ENCODE results near the gene SMIM1. TPM values are rescaled to one million over a fixed set of nuclear protein-coding genes. Genes with fewer than 3 reads are reported as not detected.

The SMIM1 gene
- total and polyA plus RNA-seq, 2 experiments from 2014 or later, result 3.2 to 7.2 TPM

DNA sequence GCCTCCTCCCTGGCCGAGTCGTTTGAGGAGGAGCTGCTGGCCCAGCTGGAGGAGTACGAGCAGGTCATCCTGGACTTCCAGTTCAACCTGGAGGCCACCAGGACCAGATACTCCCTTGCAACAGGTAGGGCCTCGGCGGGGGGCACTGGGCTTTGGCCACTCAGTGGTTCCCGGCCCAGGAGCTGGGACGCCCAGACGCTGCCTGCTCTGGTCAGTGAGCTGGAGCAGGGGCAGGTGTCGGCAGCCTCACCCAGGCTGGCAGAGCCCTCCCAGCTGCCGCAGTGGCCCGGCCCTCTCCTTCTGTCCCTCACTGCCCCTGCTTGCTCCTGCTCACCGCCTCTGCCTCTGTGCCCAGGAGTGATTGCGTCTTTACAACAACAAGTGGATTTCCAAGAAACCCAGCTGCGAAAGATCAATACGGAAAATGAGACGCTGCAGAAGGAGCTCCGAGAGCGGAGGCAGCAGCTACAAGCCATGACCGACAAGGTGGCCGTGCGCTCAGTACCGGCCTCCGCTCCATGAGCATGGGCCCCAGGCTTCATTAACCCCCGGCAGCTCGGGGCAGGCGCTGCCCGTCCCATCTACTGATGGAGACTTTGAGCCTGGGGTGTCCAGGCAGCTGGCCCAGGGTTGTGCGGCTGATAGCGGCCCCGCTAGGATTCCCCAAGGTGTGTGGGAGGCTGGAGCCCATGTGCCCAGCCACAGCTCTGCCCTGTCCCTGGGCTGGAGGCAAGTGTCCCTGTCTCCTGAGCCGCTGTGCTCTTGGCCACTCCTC is 9.0 kb upstream of the SMIM1 start:
- peaks cover 7% of the 10 kb centered on the region for H3K27me3 Mint-ChIP-seq (ENCODE audit: insufficient read depth, low read depth, poor library complexity)
- H3K27ac ChIP-seq (ENCODE audit: low read depth), result no peak overlapping the region
- H2AFZ ChIP-seq, result no peak overlapping the region
- peaks cover 22% of the 10 kb centered on the region for H3K9me3 Mint-ChIP-seq
- ATAC-seq, result no peak
- H3K36me3 Mint-ChIP-seq (ENCODE audit: low read depth), result peaks cover 11% of the 10 kb centered on the region; the same call in 2 of the 3 replicates
- no peak for DNase-seq (ENCODE audit: low spot score)
- H3K79me2 ChIP-seq (replicated peaks; ENCODE audit: insufficient read depth), result no peaks in the 10 kb centered on the region
- no peaks in the 10 kb centered on the region for H3F3A ChIP-seq (replicated peaks; ENCODE audit: low read depth)
- TF ChIP-seq ZNF114 (CRISPR knock-in tag; IDR thresholded peaks at IDR 0.05), result no peak
- no peak for TF ChIP-seq ETS1 (IDR thresholded peaks at IDR 0.05)
- TF ChIP-seq POLR2AphosphoS5 (IDR thresholded peaks at IDR 0.05; ENCODE audit: low read depth), result no peak
- no peak for TF ChIP-seq STAT1 (IDR thresholded peaks at IDR 0.05; ENCODE audit: unreplicated experiment)
- TF ChIP-seq, protein P1, sequence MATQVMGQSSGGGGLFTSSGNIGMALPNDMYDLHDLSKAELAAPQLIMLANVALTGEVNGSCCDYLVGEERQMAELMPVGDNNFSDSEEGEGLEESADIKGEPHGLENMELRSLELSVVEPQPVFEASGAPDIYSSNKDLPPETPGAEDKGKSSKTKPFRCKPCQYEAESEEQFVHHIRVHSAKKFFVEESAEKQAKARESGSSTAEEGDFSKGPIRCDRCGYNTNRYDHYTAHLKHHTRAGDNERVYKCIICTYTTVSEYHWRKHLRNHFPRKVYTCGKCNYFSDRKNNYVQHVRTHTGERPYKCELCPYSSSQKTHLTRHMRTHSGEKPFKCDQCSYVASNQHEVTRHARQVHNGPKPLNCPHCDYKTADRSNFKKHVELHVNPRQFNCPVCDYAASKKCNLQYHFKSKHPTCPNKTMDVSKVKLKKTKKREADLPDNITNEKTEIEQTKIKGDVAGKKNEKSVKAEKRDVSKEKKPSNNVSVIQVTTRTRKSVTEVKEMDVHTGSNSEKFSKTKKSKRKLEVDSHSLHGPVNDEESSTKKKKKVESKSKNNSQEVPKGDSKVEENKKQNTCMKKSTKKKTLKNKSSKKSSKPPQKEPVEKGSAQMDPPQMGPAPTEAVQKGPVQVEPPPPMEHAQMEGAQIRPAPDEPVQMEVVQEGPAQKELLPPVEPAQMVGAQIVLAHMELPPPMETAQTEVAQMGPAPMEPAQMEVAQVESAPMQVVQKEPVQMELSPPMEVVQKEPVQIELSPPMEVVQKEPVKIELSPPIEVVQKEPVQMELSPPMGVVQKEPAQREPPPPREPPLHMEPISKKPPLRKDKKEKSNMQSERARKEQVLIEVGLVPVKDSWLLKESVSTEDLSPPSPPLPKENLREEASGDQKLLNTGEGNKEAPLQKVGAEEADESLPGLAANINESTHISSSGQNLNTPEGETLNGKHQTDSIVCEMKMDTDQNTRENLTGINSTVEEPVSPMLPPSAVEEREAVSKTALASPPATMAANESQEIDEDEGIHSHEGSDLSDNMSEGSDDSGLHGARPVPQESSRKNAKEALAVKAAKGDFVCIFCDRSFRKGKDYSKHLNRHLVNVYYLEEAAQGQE (IDR thresholded peaks at IDR 0.05; ENCODE audit: unreplicated experiment), result no peak
- TF ChIP-seq, protein P2, sequence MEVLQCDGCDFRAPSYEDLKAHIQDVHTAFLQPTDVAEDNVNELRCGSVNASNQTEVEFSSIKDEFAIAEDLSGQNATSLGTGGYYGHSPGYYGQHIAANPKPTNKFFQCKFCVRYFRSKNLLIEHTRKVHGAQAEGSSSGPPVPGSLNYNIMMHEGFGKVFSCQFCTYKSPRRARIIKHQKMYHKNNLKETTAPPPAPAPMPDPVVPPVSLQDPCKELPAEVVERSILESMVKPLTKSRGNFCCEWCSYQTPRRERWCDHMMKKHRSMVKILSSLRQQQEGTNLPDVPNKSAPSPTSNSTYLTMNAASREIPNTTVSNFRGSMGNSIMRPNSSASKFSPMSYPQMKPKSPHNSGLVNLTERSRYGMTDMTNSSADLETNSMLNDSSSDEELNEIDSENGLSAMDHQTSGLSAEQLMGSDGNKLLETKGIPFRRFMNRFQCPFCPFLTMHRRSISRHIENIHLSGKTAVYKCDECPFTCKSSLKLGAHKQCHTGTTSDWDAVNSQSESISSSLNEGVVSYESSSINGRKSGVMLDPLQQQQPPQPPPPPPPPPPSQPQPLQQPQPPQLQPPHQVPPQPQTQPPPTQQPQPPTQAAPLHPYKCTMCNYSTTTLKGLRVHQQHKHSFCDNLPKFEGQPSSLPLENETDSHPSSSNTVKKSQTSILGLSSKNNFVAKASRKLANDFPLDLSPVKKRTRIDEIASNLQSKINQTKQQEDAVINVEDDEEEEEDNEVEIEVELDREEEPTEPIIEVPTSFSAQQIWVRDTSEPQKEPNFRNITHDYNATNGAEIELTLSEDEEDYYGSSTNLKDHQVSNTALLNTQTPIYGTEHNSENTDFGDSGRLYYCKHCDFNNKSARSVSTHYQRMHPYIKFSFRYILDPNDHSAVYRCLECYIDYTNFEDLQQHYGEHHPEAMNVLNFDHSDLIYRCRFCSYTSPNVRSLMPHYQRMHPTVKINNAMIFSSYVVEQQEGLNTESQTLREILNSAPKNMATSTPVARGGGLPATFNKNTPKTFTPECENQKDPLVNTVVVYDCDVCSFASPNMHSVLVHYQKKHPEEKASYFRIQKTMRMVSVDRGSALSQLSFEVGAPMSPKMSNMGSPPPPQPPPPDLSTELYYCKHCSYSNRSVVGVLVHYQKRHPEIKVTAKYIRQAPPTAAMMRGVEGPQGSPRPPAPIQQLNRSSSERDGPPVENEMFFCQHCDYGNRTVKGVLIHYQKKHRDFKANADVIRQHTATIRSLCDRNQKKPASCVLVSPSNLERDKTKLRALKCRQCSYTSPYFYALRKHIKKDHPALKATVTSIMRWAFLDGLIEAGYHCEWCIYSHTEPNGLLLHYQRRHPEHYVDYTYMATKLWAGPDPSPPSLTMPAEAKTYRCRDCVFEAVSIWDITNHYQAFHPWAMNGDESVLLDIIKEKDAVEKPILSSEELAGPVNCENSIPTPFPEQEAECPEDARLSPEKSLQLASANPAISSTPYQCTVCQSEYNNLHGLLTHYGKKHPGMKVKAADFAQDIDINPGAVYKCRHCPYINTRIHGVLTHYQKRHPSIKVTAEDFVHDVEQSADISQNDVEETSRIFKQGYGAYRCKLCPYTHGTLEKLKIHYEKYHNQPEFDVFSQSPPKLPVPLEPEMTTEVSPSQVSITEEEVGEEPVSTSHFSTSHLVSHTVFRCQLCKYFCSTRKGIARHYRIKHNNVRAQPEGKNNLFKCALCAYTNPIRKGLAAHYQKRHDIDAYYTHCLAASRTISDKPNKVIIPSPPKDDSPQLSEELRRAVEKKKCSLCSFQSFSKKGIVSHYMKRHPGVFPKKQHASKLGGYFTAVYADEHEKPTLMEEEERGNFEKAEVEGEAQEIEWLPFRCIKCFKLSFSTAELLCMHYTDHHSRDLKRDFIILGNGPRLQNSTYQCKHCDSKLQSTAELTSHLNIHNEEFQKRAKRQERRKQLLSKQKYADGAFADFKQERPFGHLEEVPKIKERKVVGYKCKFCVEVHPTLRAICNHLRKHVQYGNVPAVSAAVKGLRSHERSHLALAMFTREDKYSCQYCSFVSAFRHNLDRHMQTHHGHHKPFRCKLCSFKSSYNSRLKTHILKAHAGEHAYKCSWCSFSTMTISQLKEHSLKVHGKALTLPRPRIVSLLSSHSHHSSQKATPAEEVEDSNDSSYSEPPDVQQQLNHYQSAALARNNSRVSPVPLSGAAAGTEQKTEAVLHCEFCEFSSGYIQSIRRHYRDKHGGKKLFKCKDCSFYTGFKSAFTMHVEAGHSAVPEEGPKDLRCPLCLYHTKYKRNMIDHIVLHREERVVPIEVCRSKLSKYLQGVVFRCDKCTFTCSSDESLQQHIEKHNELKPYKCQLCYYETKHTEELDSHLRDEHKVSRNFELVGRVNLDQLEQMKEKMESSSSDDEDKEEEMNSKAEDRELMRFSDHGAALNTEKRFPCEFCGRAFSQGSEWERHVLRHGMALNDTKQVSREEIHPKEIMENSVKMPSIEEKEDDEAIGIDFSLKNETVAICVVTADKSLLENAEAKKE (CRISPR knock-in tag; IDR thresholded peaks at IDR 0.05), result no peak
- no peak for TF ChIP-seq ZNF331 (CRISPR knock-in tag; IDR thresholded peaks at IDR 0.05; ENCODE audit: low read depth)
- TF ChIP-seq EZH2 (IDR thresholded peaks at IDR 0.05; ENCODE audit: low read depth, unreplicated experiment), result no peak
- TF ChIP-seq CTCF (conservative IDR thresholded peaks at IDR 0.05; ENCODE audit: low read depth in 2 of 2), result no peak
- no peak for TF ChIP-seq CREB1 (CRISPR knock-in tag; IDR thresholded peaks at IDR 0.05; ENCODE audit: low read depth)
- TF ChIP-seq NANOG (IDR thresholded peaks at IDR 0.05; ENCODE audit: borderline replicate concordance), result no peak
- TF ChIP-seq EZH2phosphoT487 (IDR thresholded peaks at IDR 0.05; ENCODE audit: unreplicated experiment), result no peak
- no peak for TF ChIP-seq JUNB (IDR thresholded peaks at IDR 0.05; ENCODE audit: unreplicated experiment)
- H3K4me1 Mint-ChIP-seq, result peaks cover 3% of the 10 kb centered on the region; the same call in 2 of the 3 replicates
- H3K9me2 ChIP-seq (ENCODE audit: insufficient read depth), result no peaks in the 10 kb centered on the region
- H3K4me3 ChIP-seq, result no peak overlapping the region
- no peaks in the 10 kb centered on the region for H3K36me3 ChIP-seq (ENCODE audit: insufficient read depth)
- H3K4me2 ChIP-seq, result no peak overlapping the region
- H3K4me1 ChIP-seq (ENCODE audit: insufficient read depth), result no peaks in the 10 kb centered on the region
- no peak overlapping the region for H3K27ac Mint-ChIP-seq
- H3K27me3 ChIP-seq (ENCODE audit: insufficient read depth), result no peaks in the 10 kb centered on the region
- H4K20me1 ChIP-seq (replicated peaks; ENCODE audit: insufficient read depth), result no peaks in the 10 kb centered on the region
- no peak overlapping the region; the same call in 2 of the 3 replicates for H3K4me3 Mint-ChIP-seq

All from GM23338 (cell line).